KOPT-K1 (cell line): ENCODE data around the gene SIPA1L2.
"Not testable (repeated sequence)": the region's sequence is repeated elsewhere in the genome, so short reads cannot be mapped to it uniquely, and the experiment has no call there.

ENCODE experiments used
- H3K27ac ChIP-seq: fragments of 200-600 bp; sonication (generic); 2 replicates; pipeline ENCODE4 v1.5.1; 2016; ENCODE audit warnings: antibody characterized with exemption, mild to moderate bottlenecking, low read depth, low read length; ENCODE audit not compliant: poor library complexity, severe bottlenecking
- H3K36me3 ChIP-seq: fragments of 200-600 bp; sonication (generic); 2 replicates; pipeline ENCODE4 v1.5.1; 2017; ENCODE audit warnings: antibody characterized with exemption, mild to moderate bottlenecking, low read length, moderate library complexity; ENCODE audit not compliant: insufficient read depth
- H3K9me3 ChIP-seq: fragments of 200-600 bp; sonication (generic); 2 replicates; pipeline ENCODE4 v1.5.1; 2017; ENCODE audit warnings: antibody characterized with exemption, low read length, mild to moderate bottlenecking; ENCODE audit not compliant: insufficient read depth, poor library complexity, severe bottlenecking

The SIPA1L2 gene

GRCh38 chr1:232627645-232628334 lies 2.1 kb downstream of the SIPA1L2 start:
- Histone ChIP-seq H3K36me3 (no peaks in the 10 kb centered on the region), H3K27ac (no peak overlapping the region), H3K9me3 (no peaks in the 10 kb centered on the region)

GRCh38 chr1:232627171-232627570 lies 2.8 kb downstream of the SIPA1L2 start:
- H3K9me3 ChIP-seq: no peaks in the 10 kb centered on the region
- H3K36me3 ChIP-seq: no peaks in the 10 kb centered on the region
- H3K27ac ChIP-seq: no peak overlapping the region

DNA sequence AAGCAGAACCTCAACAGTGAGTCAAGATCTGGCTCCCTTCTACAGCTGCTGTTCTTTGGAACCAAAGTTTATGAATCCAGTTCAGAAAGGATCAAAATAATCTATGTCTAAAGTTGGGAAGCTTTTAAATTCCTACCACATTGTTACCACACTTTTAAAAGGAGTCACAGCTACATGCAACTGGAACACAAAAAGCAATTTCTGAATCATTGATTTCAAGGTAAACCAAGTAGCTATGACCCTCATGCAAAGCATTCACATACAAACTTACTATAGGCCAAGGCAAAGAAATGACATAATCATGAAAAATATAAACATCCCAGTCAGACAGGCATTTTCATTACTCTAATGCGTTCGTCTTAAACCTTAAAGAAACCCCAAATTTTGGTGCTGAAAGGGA lies 3.5 kb downstream of the SIPA1L2 start:
- Histone ChIP-seq H3K9me3 (no peaks in the 10 kb centered on the region), H3K36me3 (no peaks in the 10 kb centered on the region), H3K27ac (no peak overlapping the region)

DNA sequence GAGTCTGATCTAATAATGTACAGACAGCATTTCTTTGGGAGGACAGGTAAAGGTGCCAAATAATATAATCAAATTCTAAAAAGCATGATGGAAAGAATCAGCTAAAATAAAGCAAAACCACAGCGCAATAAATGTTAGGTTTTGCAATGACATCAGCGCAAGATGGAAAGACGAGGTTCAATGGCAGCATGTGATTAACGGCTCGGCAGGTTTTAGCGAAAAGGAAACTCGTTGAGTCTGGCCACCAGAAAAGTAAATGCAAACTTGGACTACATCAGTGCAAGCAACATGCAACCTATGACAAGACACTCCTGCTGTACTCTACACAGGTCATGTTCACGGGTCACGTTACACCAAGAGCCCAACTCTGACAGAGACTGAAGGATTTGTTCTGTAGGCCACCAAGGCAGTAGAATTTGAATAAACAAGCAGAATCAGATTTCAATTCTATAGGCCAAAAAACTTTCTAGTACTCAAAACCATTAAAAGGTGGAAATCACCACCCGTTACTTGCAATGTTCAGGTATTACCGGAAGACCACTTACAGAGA lies 4.5 kb downstream of the SIPA1L2 start:
- H3K9me3 ChIP-seq: no peaks in the 10 kb centered on the region
- H3K36me3 ChIP-seq: no peaks in the 10 kb centered on the region
- no peak overlapping the region for H3K27ac ChIP-seq

GRCh38 chr1:232624546-232625281 lies 5.2 kb downstream of the SIPA1L2 start:
- Histone ChIP-seq H3K9me3 (no peaks in the 10 kb centered on the region), H3K36me3 (no peaks in the 10 kb centered on the region), H3K27ac (no peak overlapping the region)

- no peaks in the 10 kb centered on the region for H3K36me3 ChIP-seq
Observed at GRCh38 chr1:232622981-232623380, 7.0 kb downstream of the SIPA1L2 start.

DNA sequence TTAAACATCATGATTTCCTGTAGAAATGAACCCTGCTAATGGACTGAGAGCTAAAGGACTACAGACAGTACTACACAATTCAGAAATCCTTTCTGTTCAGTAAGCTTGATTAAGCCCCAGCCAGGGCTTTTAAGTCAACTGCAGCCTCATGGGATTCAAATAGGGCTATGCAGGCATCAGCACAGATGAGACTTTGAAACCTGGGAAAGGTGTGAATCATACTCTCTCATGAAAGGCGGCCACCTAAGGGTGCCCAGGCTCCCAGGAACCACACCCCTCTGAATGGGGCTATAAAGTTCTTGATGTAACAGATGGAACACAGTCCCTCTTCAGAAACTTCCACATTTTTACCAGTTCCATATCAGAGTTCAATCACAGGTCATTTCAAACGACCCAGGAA lies 7.6 kb downstream of the SIPA1L2 start:
- Histone ChIP-seq H3K27ac (no peak overlapping the region), H3K36me3 (no peaks in the 10 kb centered on the region), H3K9me3 (no peaks in the 10 kb centered on the region)

More at GRCh38 chr1:232622981-232623380, 7.0 kb downstream of the SIPA1L2 start:
- no peaks in the 10 kb centered on the region for H3K9me3 ChIP-seq
- H3K27ac ChIP-seq: no peak overlapping the region

GRCh38 chr1:232621050-232621449 lies 8.9 kb downstream of the SIPA1L2 start:
- Histone ChIP-seq H3K36me3 (no peaks in the 10 kb centered on the region), H3K9me3 (no peaks in the 10 kb centered on the region), H3K27ac (no peak overlapping the region)

GRCh38 chr1:232620356-232620969 lies 9.5 kb downstream of the SIPA1L2 start:
- no peaks in the 10 kb centered on the region for H3K36me3 ChIP-seq
- no peak overlapping the region for H3K27ac ChIP-seq
- H3K9me3 ChIP-seq: no peaks in the 10 kb centered on the region

GRCh38 chr1:232617237-232617636 lies 12.7 kb downstream of the SIPA1L2 start:
- Histone ChIP-seq H3K27ac (no peak overlapping the region), H3K9me3 (no peaks in the 10 kb centered on the region)

GRCh38 chr1:232615306-232615800 lies 14.6 kb downstream of the SIPA1L2 start:
- Histone ChIP-seq H3K9me3 (no peaks in the 10 kb centered on the region), H3K36me3 (no peaks in the 10 kb centered on the region), H3K27ac (no peak overlapping the region)

More at GRCh38 chr1:232617237-232617636, 12.7 kb downstream of the SIPA1L2 start:
- no peaks in the 10 kb centered on the region for H3K36me3 ChIP-seq

- H3K9me3 ChIP-seq: no peaks in the 10 kb centered on the region
- no peak overlapping the region for H3K27ac ChIP-seq
- no peaks in the 10 kb centered on the region for H3K36me3 ChIP-seq
Observed at GRCh38 chr1:232614811-232615210, 15.1 kb downstream of the SIPA1L2 start.

DNA sequence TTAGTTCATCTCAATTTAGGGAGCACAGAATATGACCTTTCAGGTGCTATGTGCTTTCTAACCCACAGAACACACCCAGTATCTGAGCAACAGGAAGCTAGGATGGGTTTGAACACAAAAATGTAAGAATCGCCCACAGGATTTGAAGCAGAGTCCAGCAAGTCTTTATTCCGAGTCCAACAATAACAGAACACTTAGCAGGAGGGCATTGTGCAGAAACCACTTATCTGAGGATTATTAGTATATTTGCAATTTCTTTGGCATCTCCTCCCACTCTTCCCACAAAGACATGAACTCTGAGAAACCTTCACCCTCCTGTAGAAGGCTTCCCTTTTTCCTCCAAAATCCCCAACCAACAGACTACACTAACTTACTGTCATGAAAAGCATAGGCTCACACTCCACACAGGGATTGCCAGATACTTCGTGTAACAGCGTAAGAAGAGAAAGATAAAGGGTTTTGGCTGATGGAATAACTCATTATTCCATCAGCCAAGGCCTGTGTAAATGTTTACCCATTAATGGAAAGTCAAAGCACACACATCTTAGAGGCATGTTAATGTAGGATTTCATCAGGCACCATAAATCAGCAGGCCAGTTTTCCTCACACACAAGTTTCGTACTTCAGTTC lies 16.1 kb downstream of the SIPA1L2 start:
- no peaks in the 10 kb centered on the region for H3K9me3 ChIP-seq
- H3K27ac ChIP-seq: no peak overlapping the region

DNA sequence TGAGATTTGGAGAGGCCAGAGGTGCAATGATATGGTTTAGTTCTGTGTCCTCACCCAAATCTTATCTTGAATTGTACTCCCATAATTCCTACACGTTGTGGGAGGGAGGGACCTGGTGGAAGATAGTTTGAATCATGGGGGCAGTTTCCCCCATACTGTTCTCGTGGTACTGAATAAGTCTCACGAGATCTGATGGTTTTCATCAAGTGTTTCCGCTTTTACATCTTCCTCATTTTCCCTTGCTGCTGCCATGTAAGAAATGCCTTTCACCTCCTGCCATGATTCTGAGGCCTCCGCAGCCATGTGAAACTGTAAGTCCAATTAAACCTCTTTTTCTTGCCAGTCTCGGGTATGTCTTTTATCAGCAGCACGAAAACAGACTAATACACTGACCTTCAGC lies 17.1 kb downstream of the SIPA1L2 start:
- H3K36me3 ChIP-seq, H3K9me3 ChIP-seq, H3K27ac ChIP-seq: not testable (repeated sequence)

More for the DNA sequence above, 16.1 kb downstream of the SIPA1L2 start:
- H3K36me3 ChIP-seq: no peaks in the 10 kb centered on the region

- no peaks in the 10 kb centered on the region for H3K36me3 ChIP-seq
- no peaks in the 10 kb centered on the region for H3K9me3 ChIP-seq
- no peak overlapping the region for H3K27ac ChIP-seq
Observed at GRCh38 chr1:232611834-232612233, 18.1 kb downstream of the SIPA1L2 start.
